ENCODE results near the gene HIGD1C.
A peak's percentile ranks its signal among the peaks of the same experiment; 100 is the strongest.

Gene HIGD1C

GRCh38 chr12:50923361-50924130, 28.8 kb upstream of the HIGD1C start:
- peak overlapping the region; percentile 89 for H3K27ac ChIP-seq

GRCh38 chr12:50924131-50924438, 28.3 kb upstream of the HIGD1C start:
- no peak for TF ChIP-seq CTCF (conservative IDR thresholded peaks at IDR 0.05)
- peak overlapping the region; percentile 89 for H3K27ac ChIP-seq

More at GRCh38 chr12:50923361-50924130, 28.8 kb upstream of the HIGD1C start:
- no peak for TF ChIP-seq CTCF (conservative IDR thresholded peaks at IDR 0.05)

- peak overlapping the region; percentile 89 for H3K27ac ChIP-seq
- no peak for TF ChIP-seq CTCF (conservative IDR thresholded peaks at IDR 0.05)
Measured at GRCh38 chr12:50924439-50925341, 27.7 kb upstream of the HIGD1C start.

- H3K27ac ChIP-seq, result peak overlapping the region; percentile 89
Measured at GRCh38 chr12:50925342-50925651, 27.0 kb upstream of the HIGD1C start.

GRCh38 chr12:50925920-50926319, 26.4 kb upstream of the HIGD1C start:
- no peak for TF ChIP-seq CTCF (conservative IDR thresholded peaks at IDR 0.05)
- H3K27ac ChIP-seq, result peak overlapping the region; percentile 89

More at GRCh38 chr12:50925342-50925651, 27.0 kb upstream of the HIGD1C start:
- no peak for TF ChIP-seq CTCF (conservative IDR thresholded peaks at IDR 0.05)

GRCh38 chr12:50926415-50926814, 25.9 kb upstream of the HIGD1C start:
- TF ChIP-seq CTCF (conservative IDR thresholded peaks at IDR 0.05), result no peak
- H3K27ac ChIP-seq, result peak overlapping the region; percentile 89

- peak overlapping the region; percentile 89 for H3K27ac ChIP-seq
Measured at GRCh38 chr12:50926932-50927331, 25.4 kb upstream of the HIGD1C start.

- TF ChIP-seq CTCF (conservative IDR thresholded peaks at IDR 0.05), result no peak
- H3K27ac ChIP-seq, result peak overlapping the region; percentile 89
Measured at GRCh38 chr12:50927356-50927755, 25.0 kb upstream of the HIGD1C start.
